Measurements from ENCODE around the gene FN1.

GRCh38 chr2:215423928-215424540, 11.8 kb downstream of the FN1 start:
- TF ChIP-seq CTCF (tag by site-specific recombination; IDR thresholded peaks at IDR 0.05) (no peak), ZNF501 (tag by site-specific recombination; IDR thresholded peaks at IDR 0.05) (no peak), ZNF10 (tag by site-specific recombination; IDR thresholded peaks at IDR 0.05) (no peak), ZNF37A (tag by site-specific recombination; IDR thresholded peaks at IDR 0.05) (no peak)
